Tibial nerve (tissue), 4 donors: ENCODE measurements around the gene EVX1. TPM values are rescaled to one million over a fixed set of nuclear protein-coding genes. Genes with fewer than 3 reads are reported as not detected.

Experiments used
- DNase-seq, 2 donors: peaks; one replicate each; pipeline ENCODE4 v3.0.0-alpha.2; 2019; ENCODE audit warnings: low spot score in 2 of 2
- H3K27ac ChIP-seq, 4 donors: fragments of 200-600 bp; sonication (generic) in 3 of 4; one replicate each; pipeline ENCODE4 v1.5.1; 2017 to 2019; ENCODE audit warnings: mild to moderate bottlenecking in 1 of 4
- H3K27me3 ChIP-seq, 2 donors: fragments of 200-600 bp; sonication (generic) in 1 of 2; one replicate each; pipeline versions ENCODE4 v1.5.1 to v1.6.0; 2017 to 2019
- H3K36me3 ChIP-seq, 3 donors: fragments of 200-600 bp; sonication (generic); one replicate each; pipeline ENCODE4 v1.5.1; 2018 to 2019
- H3K4me1 ChIP-seq, 4 donors: fragments of 200-600 bp; sonication (generic) in 3 of 4; one replicate each; pipeline ENCODE4 v1.5.1; 2017 to 2019
- H3K4me3 ChIP-seq, 4 donors: fragments of 200-600 bp; sonication (generic) in 3 of 4; one replicate each; pipeline ENCODE4 v1.5.1; 2017 to 2019; ENCODE audit warnings: mild to moderate bottlenecking in 1 of 4, moderate library complexity in 1 of 4
- H3K9me3 ChIP-seq, 4 donors: fragments of 200-600 bp; sonication (generic) in 3 of 4; one replicate each; pipeline ENCODE4 v1.5.1; 2017 to 2019
- CTCF ChIP-seq, 5 experiments: fragments of 200-600 bp in 3 of 5; fragments of 450-650 bp in 2 of 5; sonication (generic) in 3 of 5; IDR thresholded peaks; one replicate each; pipeline ENCODE4 v1.5.1; 2016 to 2019; ENCODE audit warnings: antibody characterized with exemption in 5 of 5, mild to moderate bottlenecking in 3 of 5, moderate library complexity in 2 of 5
- EP300 ChIP-seq, 2 donors: sonication (generic); formaldehyde crosslinking; IDR thresholded peaks; one replicate each; pipeline ENCODE4 v1.6.1; 2017; ENCODE audit warnings: antibody characterized with exemption in 2 of 2, mild to moderate bottlenecking in 1 of 2
- POLR2A ChIP-seq, 2 donors: fragments of 450-650 bp; IDR thresholded peaks; one replicate each; pipeline ENCODE4 v1.6.1; 2017; ENCODE audit warnings: antibody characterized with exemption in 2 of 2, mild to moderate bottlenecking in 2 of 2, moderate library complexity in 2 of 2
- WGBS, 2 donors: methylation state at CpG; one replicate each; pipeline ENCODE4 v1.1.5; 2018; 5-methylcytosine and 5-hydroxymethylcytosine counted together
- total RNA-seq, 4 donors: library from RNA; depleted of rRNA; stranded (reverse); fragments of >200 nt; gene quantifications; one replicate each; pipeline ENCODE4 v1.1.0, GENCODE V29; 2016

The EVX1 gene
- total RNA-seq, 4 donors from 2014 or later = not detected

DNA sequence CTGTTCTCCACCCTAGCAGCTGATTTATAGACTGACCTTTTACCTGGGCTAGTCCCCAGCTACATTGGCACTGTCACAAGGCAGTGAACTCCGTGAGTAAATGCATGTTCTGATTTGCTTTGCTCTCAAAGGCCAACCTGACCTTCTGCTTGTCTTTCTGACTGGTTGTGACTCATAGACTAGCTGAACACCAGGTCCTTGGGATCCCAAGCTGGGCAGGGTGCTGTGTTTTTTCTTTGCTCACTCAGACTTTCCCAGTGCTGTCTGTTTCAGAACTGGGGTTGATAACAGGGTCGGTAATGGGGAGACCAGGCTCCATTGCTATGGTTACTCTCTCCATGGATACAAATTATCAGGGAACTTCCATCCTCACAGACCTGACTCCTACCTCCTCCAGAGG, 35.0 kb downstream of the EVX1 start:
- peaks cover 0 to 15% (median 0%) of the 10 kb centered on the region in 4 donors for H3K9me3 ChIP-seq
- H3K4me3 ChIP-seq = no peak overlapping the region
- H3K27ac ChIP-seq = peak overlapping the region in 1 of 4 donors; percentile 40
- DNase-seq = no peak
- no peaks in the 10 kb centered on the region for H3K27me3 ChIP-seq
- H3K4me1 ChIP-seq = no peaks in the 10 kb centered on the region
- H3K36me3 ChIP-seq = no peaks in the 10 kb centered on the region
- TF ChIP-seq EP300 (IDR thresholded peaks at IDR 0.05) (no peak), CTCF (IDR thresholded peaks at IDR 0.05) (no peak), POLR2A (IDR thresholded peaks at IDR 0.05) (no peak)
- 44 to 46% methylated on average over 2 of the region's 2 CpGs for WGBS, 2 donors

DNA sequence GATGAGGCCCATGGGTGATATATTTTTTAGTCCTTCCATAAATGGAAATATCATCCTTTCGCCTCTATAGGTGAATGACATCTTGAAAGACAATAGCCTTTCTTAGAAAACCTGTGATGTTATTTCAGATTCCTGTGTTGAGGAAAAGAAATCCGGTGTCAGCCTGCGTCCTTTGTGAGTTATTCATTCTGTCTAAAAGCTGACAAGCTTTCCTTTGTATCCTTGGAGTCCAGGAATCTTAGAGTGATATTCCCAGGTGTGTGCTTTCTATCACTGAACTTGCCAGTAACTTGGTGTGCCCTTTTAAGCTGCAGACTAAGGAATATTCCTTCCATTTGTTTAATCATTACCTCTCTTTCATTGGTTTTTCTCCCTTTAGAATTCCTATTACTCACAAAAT, 41.0 kb downstream of the EVX1 start:
- WGBS, 2 donors = 69 to 74% methylated on average over 3 of the region's 3 CpGs
- Histone ChIP-seq H3K27me3 (no peaks in the 10 kb centered on the region), H3K9me3 (no peaks in the 10 kb centered on the region), H3K4me3 (no peak overlapping the region), H3K36me3 (no peaks in the 10 kb centered on the region), H3K27ac (no peak overlapping the region), H3K4me1 (no peaks in the 10 kb centered on the region)
- no peak for DNase-seq
- TF ChIP-seq EP300 (IDR thresholded peaks at IDR 0.05) (no peak), CTCF (IDR thresholded peaks at IDR 0.05) (no peak), POLR2A (IDR thresholded peaks at IDR 0.05) (no peak)

GRCh38 chr7:27295236-27295635, 52.6 kb downstream of the EVX1 start:
- Histone ChIP-seq H3K27me3 (no peaks in the 10 kb centered on the region), H3K9me3 (no peaks in the 10 kb centered on the region), H3K27ac (no peak overlapping the region), H3K4me3 (no peak overlapping the region), H3K4me1 (no peaks in the 10 kb centered on the region), H3K36me3 (no peaks in the 10 kb centered on the region)
- DNase-seq = no peak
- WGBS, 2 donors = 65 to 85% methylated on average over 2 of the region's 2 CpGs
- TF ChIP-seq EP300 (IDR thresholded peaks at IDR 0.05) (no peak), CTCF (IDR thresholded peaks at IDR 0.05) (no peak), POLR2A (IDR thresholded peaks at IDR 0.05) (no peak)

GRCh38 chr7:27297356-27297755, 54.8 kb downstream of the EVX1 start:
- H3K9me3 ChIP-seq = no peaks in the 10 kb centered on the region
- no peaks in the 10 kb centered on the region for H3K4me1 ChIP-seq
- no peaks in the 10 kb centered on the region for H3K36me3 ChIP-seq
- no peak overlapping the region for H3K4me3 ChIP-seq
- WGBS, 2 donors = 69 to 71% methylated on average over 8 of the region's 8 CpGs
- no peak for DNase-seq
- no peak overlapping the region for H3K27ac ChIP-seq
- H3K27me3 ChIP-seq = no peaks in the 10 kb centered on the region
- TF ChIP-seq POLR2A (IDR thresholded peaks at IDR 0.05) (no peak), EP300 (IDR thresholded peaks at IDR 0.05) (no peak), CTCF (IDR thresholded peaks at IDR 0.05) (no peak)

Other genes starting within 250 kb of the EVX1 start
- gene HOXA1, start 146.8 kb upstream of the EVX1 start, total RNA-seq = 1 to 10 TPM in 2 of 4 donors, under 1 TPM in 2; 0.44 to 2.1 (median 1.2) TPM
- 1 to 10 TPM; 2.5 to 5.9 (median 5.2) TPM for gene HOXA2, start 140.1 kb upstream of the EVX1 start, total RNA-seq
- 1 to 10 TPM; 4.4 to 6.3 (median 4.7) TPM for gene HOXA4, start 112.0 kb upstream of the EVX1 start, total RNA-seq
- gene HOXA5, start 99.1 kb upstream of the EVX1 start, total RNA-seq = 10 to 100 TPM; 12.0 to 25.9 (median 16.6) TPM
- gene HOXA6, start 95.0 kb upstream of the EVX1 start, total RNA-seq = 10 to 100 TPM; 11.1 to 30.9 (median 18.7) TPM
- 10 to 100 TPM in 1 of 4 donors, 1 to 10 TPM in 3; 7.0 to 18.8 (median 8.7) TPM for gene HOXA3, start 90.2 kb upstream of the EVX1 start, total RNA-seq
- gene HOXA7, start 86.1 kb upstream of the EVX1 start, total RNA-seq = 10 to 100 TPM in 2 of 4 donors, 1 to 10 TPM in 2; 8.7 to 16.9 (median 11.3) TPM
- gene HOXA9, start 77.3 kb upstream of the EVX1 start, total RNA-seq = 10 to 100 TPM; 10.5 to 13.8 (median 12.7) TPM
- gene HOXA10, start 68.5 kb upstream of the EVX1 start, total RNA-seq = 10 to 100 TPM; 19.0 to 34.1 (median 24.9) TPM
- gene HOXA11, start 57.6 kb upstream of the EVX1 start, total RNA-seq = 10 to 100 TPM in 2 of 4 donors, 1 to 10 TPM in 2; 5.0 to 13.2 (median 9.5) TPM
- 1 to 10 TPM in 1 of 4 donors, under 1 TPM in 3; 0.63 to 1.5 (median 0.72) TPM for gene HOXA13, start 42.7 kb upstream of the EVX1 start, total RNA-seq